Chondrocyte (in vitro differentiated cells): ENCODE measurements around the gene MRPS22. TPM values are rescaled to one million over a fixed set of nuclear protein-coding genes. Genes with fewer than 3 reads are reported as not detected.
"Not testable (repeated sequence)": the region's sequence is repeated elsewhere in the genome, so short reads cannot be mapped to it uniquely, and the experiment has no call there.

Source experiments
- DNase-seq: peaks from one replicate; pipeline ENCODE4 v3.0.0; 2021; ENCODE audit warnings: mixed read lengths, low spot score
- H3K27ac Mint-ChIP-seq: one replicate; pipeline ENCODE4 v1.8.0; 2021; ENCODE audit warnings: mild to moderate bottlenecking, moderate library complexity, mixed read lengths; ENCODE audit not compliant: unreplicated experiment
- H3K27me3 Mint-ChIP-seq: 2 replicates; pipeline ENCODE4 v1.8.0; 2021; ENCODE audit warnings: low read depth, mixed read lengths
- H3K36me3 Mint-ChIP-seq: 2 replicates; pipeline ENCODE4 v1.8.0; 2021; ENCODE audit warnings: low read depth, mixed read lengths
- H3K4me1 Mint-ChIP-seq: 2 replicates; pipeline ENCODE4 v1.8.0; 2021; ENCODE audit warnings: low read depth, mild to moderate bottlenecking, mixed read lengths
- H3K4me3 Mint-ChIP-seq: one replicate; pipeline ENCODE4 v1.8.0; 2021; ENCODE audit warnings: mild to moderate bottlenecking, moderate library complexity, mixed read lengths; ENCODE audit not compliant: unreplicated experiment
- H3K9me3 Mint-ChIP-seq: 2 replicates; pipeline ENCODE4 v1.8.0; 2021; ENCODE audit warnings: low read depth, mixed read lengths
- total RNA-seq: library from RNA; stranded (reverse); gene quantifications from 3 replicates; pipeline ENCODE4 v1.2.1, GENCODE V29; 2021
- TF ChIP-seq, protein P1 (sequence below): fragments of 200-600 bp; sonication (generic); IDR thresholded peaks from 2 replicates; pipeline ENCODE4 v1.5.0; 2021; ENCODE audit warnings: antibody characterized with exemption, mild to moderate bottlenecking, moderate library complexity

The MRPS22 gene
- total RNA-seq, 1 donor from 2014 or later: 29.5 TPM

DNA sequence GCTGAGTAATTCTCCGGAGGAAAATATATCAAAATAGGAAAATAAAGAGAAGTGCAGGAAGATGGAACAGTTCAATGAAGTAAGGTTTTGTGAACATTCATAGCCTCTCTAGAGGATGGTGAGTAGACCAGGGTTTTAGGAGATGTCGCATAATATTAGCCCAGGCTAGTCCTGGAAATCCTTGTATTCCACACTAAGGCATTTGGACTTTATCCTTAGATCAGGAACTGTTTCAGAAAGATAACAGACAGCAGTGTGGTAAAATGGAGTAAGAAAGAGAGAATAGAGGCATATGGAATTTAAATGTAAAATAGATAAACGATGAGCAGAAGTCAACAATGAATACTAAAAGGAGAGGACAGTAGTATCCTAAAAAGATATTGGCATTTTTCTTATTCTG is 33.6 kb downstream of the MRPS22 start:
- Mint-ChIP-seq H3K4me3 (no peak overlapping the region), H3K4me1 (peaks cover 14% of the 10 kb centered on the region), H3K9me3 (no peaks in the 10 kb centered on the region), H3K36me3 (peaks cover 51% of the 10 kb centered on the region), H3K27ac (peak overlapping the region; percentile 12), H3K27me3 (no peaks in the 10 kb centered on the region)
- TF ChIP-seq, protein P1, sequence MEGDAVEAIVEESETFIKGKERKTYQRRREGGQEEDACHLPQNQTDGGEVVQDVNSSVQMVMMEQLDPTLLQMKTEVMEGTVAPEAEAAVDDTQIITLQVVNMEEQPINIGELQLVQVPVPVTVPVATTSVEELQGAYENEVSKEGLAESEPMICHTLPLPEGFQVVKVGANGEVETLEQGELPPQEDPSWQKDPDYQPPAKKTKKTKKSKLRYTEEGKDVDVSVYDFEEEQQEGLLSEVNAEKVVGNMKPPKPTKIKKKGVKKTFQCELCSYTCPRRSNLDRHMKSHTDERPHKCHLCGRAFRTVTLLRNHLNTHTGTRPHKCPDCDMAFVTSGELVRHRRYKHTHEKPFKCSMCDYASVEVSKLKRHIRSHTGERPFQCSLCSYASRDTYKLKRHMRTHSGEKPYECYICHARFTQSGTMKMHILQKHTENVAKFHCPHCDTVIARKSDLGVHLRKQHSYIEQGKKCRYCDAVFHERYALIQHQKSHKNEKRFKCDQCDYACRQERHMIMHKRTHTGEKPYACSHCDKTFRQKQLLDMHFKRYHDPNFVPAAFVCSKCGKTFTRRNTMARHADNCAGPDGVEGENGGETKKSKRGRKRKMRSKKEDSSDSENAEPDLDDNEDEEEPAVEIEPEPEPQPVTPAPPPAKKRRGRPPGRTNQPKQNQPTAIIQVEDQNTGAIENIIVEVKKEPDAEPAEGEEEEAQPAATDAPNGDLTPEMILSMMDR: no peak
- DNase-seq: no peak

GRCh38 chr3:139378587-139379241 is 34.9 kb downstream of the MRPS22 start:
- Mint-ChIP-seq H3K4me3 (no peak overlapping the region), H3K27ac (no peak overlapping the region), H3K36me3 (peaks cover 37% of the 10 kb centered on the region), H3K4me1 (peaks cover 14% of the 10 kb centered on the region), H3K27me3 (no peaks in the 10 kb centered on the region), H3K9me3 (no peaks in the 10 kb centered on the region)
- DNase-seq: no peak
- TF ChIP-seq, protein P1: no peak

GRCh38 chr3:139380575-139380974 is 36.8 kb downstream of the MRPS22 start:
- peaks cover 29% of the 10 kb centered on the region for H3K4me1 Mint-ChIP-seq
- no peaks in the 10 kb centered on the region for H3K9me3 Mint-ChIP-seq
- H3K36me3 Mint-ChIP-seq: peaks cover 25% of the 10 kb centered on the region
- no peak for DNase-seq
- TF ChIP-seq, protein P1: no peak
- H3K27ac Mint-ChIP-seq: peak overlapping the region; percentile 34
- H3K4me3 Mint-ChIP-seq: no peak overlapping the region
- no peaks in the 10 kb centered on the region for H3K27me3 Mint-ChIP-seq

DNA sequence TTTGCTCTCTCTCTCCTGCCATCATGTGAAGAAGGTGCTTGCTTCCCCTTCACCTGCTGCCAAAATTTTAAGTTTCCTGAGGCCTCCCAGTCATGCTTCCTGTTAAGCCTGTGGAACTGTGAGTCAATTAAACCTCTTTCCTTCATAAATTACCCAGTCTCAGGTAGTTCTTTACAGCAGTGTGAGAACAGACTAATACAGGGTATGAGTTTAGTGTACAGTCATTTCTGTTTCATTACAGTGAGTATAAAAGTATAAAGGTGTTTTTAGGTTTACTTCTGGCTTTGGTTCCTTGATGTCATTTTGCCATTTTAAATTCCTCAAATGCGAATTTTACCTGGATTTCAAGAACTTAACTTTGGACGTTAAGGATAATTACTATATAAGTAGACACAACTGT is 38.5 kb downstream of the MRPS22 start:
- not testable (repeated sequence) for DNase-seq, H3K27me3 Mint-ChIP-seq, H3K4me3 Mint-ChIP-seq, H3K9me3 Mint-ChIP-seq, H3K27ac Mint-ChIP-seq
- Mint-ChIP-seq H3K36me3 (peaks cover 21% of the 10 kb centered on the region), H3K4me1 (peaks cover 47% of the 10 kb centered on the region)

DNA sequence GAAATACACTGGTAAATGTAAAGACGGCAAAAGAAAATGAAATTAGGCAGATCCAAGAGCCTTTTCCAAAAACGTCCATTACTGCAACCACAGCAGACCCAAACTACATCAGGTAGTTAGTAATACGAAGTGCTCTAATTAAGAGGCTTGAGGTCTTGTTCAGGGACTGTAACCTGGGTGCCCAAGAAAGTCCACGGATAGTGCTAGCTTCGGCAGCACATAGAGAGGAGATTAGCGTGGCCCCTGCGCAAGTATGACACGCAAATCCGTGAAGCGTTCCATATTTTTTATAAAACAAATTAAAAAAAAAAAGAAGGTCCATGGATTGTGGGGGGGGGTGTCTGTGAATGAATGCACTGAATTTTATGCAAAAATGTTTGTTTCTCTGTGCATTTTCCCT is 44.3 kb downstream of the MRPS22 start:
- TF ChIP-seq, protein P1: no peak
- Mint-ChIP-seq H3K4me3 (peak overlapping the region; percentile 95), H3K27ac (no peak overlapping the region), H3K36me3 (no peaks in the 10 kb centered on the region), H3K4me1 (peaks cover 67% of the 10 kb centered on the region), H3K27me3 (no peaks in the 10 kb centered on the region), H3K9me3 (no peaks in the 10 kb centered on the region)
- no peak for DNase-seq
